ENCODE data around the gene SHB.

- TF ChIP-seq POLR2A (IDR thresholded peaks at IDR 0.05) (no peak), CTCF (IDR thresholded peaks at IDR 0.05) (no peak)
Measured at GRCh38 chr9:38065369-38066075, 3.5 kb downstream of the SHB start.
